ENCODE results near the gene DLAT.

Gene DLAT

DNA sequence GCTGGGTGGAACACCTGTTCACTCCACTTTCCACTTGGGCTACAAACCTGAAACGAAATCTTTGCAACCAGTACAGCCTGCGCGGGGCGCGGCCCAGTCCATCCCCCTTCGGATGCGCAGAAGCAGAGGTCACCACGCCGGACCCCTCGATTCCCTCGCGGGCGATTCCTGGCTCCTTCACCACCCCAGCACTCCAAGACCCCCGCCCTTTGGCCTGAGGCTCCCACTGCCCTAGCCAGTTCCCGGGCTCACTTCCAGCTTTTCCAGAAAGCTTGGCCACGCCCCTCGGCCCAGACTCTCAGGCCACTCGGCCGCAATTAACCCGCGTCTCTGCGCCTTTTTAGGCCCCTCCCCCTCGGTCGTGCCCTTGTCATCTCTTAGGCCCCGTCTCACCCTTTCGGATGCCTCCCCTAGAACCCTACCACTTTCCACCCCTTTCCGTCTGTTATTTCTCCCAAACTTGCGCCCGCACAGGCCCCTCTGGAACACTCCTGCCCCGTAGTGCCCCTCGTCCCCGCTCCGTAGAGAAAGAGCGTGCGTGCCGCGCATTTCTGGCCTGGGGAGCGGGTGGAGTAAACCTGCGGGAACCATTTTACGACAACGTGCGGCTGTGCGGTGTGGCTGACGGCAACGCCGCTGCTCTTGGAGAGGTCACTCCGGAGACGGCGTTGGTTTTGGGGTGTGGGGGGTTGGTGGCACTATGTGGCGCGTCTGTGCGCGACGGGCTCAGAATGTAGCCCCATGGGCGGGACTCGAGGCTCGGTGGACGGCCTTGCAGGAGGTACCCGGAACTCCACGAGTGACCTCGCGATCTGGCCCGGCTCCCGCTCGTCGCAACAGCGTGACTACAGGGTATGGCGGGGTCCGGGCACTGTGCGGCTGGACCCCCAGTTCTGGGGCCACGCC is at the start of gene DLAT (continued):
- TF ChIP-seq, protein P1, sequence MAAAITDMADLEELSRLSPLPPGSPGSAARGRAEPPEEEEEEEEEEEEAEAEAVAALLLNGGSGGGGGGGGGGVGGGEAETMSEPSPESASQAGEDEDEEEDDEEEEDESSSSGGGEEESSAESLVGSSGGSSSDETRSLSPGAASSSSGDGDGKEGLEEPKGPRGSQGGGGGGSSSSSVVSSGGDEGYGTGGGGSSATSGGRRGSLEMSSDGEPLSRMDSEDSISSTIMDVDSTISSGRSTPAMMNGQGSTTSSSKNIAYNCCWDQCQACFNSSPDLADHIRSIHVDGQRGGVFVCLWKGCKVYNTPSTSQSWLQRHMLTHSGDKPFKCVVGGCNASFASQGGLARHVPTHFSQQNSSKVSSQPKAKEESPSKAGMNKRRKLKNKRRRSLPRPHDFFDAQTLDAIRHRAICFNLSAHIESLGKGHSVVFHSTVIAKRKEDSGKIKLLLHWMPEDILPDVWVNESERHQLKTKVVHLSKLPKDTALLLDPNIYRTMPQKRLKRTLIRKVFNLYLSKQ (tag by site-specific recombination; IDR thresholded peaks at IDR 0.05; ENCODE audit: borderline replicate concordance), result no peak
- TF ChIP-seq SALL2 (tag by site-specific recombination; IDR thresholded peaks at IDR 0.05; ENCODE audit: borderline replicate concordance) (no peak), ZNF473 (tag by site-specific recombination; IDR thresholded peaks at IDR 0.05) (no peak), ZNF530 (tag by site-specific recombination; IDR thresholded peaks at IDR 0.05; ENCODE audit: low read depth) (no peak), SCRT1 (tag by site-specific recombination; IDR thresholded peaks at IDR 0.05; ENCODE audit: borderline replicate concordance) (peak; percentile 59; the same call in 1 of the 2 replicates), ZNF654 (tag by site-specific recombination; IDR thresholded peaks at IDR 0.05; ENCODE audit: low read depth) (no peak), ZNF350 (tag by site-specific recombination; IDR thresholded peaks at IDR 0.05) (no peak), BCL11B (tag by site-specific recombination; IDR thresholded peaks at IDR 0.05; ENCODE audit: low read depth) (no peak; the same call in 1 of the 2 replicates), ZNF155 (tag by site-specific recombination; IDR thresholded peaks at IDR 0.05) (no peak), PRDM1 (tag by site-specific recombination; IDR thresholded peaks at IDR 0.05) (peak; percentile 68), ZNF677 (tag by site-specific recombination; IDR thresholded peaks at IDR 0.05) (no peak), ZNF324 (tag by site-specific recombination; IDR thresholded peaks at IDR 0.05) (peak; percentile 87; the same call in 1 of the 2 replicates), ZNF585B (tag by site-specific recombination; IDR thresholded peaks at IDR 0.05) (no peak), ZNF274 (IDR thresholded peaks at IDR 0.05; ENCODE audit: low read length) (no peak), ZNF274 (tag by site-specific recombination; IDR thresholded peaks at IDR 0.05; ENCODE audit: borderline replicate concordance) (no peak), ZNF311 (tag by site-specific recombination; IDR thresholded peaks at IDR 0.05; ENCODE audit: borderline replicate concordance) (no peak), TCF7L2 (IDR thresholded peaks at IDR 0.05; ENCODE audit: borderline replicate concordance, low read depth, low read length) (no peak), ZFP69B (tag by site-specific recombination; IDR thresholded peaks at IDR 0.05) (peak; percentile 81), ZBTB8A (tag by site-specific recombination; IDR thresholded peaks at IDR 0.05) (peak; percentile 89), ZNF146 (tag by site-specific recombination; IDR thresholded peaks at IDR 0.05) (no peak), ZNF2 (tag by site-specific recombination; IDR thresholded peaks at IDR 0.05) (peak; percentile 93), OVOL3 (tag by site-specific recombination; IDR thresholded peaks at IDR 0.05) (no peak), ZBTB17 (tag by site-specific recombination; IDR thresholded peaks at IDR 0.05) (peak; percentile 85), ZEB2 (tag by site-specific recombination; IDR thresholded peaks at IDR 0.05) (peak; percentile 68; the same call in 1 of the 2 replicates)
- TF ChIP-seq, protein P2, sequence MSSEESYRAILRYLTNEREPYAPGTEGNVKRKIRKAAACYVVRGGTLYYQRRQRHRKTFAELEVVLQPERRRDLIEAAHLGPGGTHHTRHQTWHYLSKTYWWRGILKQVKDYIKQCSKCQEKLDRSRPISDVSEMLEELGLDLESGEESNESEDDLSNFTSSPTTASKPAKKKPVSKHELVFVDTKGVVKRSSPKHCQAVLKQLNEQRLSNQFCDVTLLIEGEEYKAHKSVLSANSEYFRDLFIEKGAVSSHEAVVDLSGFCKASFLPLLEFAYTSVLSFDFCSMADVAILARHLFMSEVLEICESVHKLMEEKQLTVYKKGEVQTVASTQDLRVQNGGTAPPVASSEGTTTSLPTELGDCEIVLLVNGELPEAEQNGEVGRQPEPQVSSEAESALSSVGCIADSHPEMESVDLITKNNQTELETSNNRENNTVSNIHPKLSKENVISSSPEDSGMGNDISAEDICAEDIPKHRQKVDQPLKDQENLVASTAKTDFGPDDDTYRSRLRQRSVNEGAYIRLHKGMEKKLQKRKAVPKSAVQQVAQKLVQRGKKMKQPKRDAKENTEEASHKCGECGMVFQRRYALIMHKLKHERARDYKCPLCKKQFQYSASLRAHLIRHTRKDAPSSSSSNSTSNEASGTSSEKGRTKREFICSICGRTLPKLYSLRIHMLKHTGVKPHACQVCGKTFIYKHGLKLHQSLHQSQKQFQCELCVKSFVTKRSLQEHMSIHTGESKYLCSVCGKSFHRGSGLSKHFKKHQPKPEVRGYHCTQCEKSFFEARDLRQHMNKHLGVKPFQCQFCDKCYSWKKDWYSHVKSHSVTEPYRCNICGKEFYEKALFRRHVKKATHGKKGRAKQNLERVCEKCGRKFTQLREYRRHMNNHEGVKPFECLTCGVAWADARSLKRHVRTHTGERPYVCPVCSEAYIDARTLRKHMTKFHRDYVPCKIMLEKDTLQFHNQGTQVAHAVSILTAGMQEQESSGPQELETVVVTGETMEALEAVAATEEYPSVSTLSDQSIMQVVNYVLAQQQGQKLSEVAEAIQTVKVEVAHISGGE (tag by site-specific recombination; conservative IDR thresholded peaks at IDR 0.05; ENCODE audit: low read depth), result peak; percentile 89
- TF ChIP-seq, protein P3, sequence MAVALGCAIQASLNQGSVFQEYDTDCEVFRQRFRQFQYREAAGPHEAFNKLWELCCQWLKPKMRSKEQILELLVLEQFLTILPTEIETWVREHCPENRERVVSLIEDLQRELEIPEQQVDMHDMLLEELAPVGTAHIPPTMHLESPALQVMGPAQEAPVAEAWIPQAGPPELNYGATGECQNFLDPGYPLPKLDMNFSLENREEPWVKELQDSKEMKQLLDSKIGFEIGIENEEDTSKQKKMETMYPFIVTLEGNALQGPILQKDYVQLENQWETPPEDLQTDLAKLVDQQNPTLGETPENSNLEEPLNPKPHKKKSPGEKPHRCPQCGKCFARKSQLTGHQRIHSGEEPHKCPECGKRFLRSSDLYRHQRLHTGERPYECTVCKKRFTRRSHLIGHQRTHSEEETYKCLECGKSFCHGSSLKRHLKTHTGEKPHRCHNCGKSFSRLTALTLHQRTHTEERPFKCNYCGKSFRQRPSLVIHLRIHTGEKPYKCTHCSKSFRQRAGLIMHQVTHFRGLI (tag by site-specific recombination; IDR thresholded peaks at IDR 0.05), result no peak
- TF ChIP-seq, protein P4, sequence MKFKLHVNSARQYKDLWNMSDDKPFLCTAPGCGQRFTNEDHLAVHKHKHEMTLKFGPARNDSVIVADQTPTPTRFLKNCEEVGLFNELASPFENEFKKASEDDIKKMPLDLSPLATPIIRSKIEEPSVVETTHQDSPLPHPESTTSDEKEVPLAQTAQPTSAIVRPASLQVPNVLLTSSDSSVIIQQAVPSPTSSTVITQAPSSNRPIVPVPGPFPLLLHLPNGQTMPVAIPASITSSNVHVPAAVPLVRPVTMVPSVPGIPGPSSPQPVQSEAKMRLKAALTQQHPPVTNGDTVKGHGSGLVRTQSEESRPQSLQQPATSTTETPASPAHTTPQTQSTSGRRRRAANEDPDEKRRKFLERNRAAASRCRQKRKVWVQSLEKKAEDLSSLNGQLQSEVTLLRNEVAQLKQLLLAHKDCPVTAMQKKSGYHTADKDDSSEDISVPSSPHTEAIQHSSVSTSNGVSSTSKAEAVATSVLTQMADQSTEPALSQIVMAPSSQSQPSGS (tag by site-specific recombination; IDR thresholded peaks at IDR 0.05; ENCODE audit: low read depth), result 0 out of 2 replicates have a peak, but pooled peaks have one; percentile 3
- TF ChIP-seq, protein P5, sequence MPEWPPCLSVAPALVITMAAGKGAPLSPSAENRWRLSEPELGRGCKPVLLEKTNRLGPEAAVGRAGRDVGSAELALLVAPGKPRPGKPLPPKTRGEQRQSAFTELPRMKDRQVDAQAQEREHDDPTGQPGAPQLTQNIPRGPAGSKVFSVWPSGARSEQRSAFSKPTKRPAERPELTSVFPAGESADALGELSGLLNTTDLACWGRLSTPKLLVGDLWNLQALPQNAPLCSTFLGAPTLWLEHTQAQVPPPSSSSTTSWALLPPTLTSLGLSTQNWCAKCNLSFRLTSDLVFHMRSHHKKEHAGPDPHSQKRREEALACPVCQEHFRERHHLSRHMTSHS (tag by site-specific recombination; IDR thresholded peaks at IDR 0.05), result no peak
- TF ChIP-seq, protein P6, sequence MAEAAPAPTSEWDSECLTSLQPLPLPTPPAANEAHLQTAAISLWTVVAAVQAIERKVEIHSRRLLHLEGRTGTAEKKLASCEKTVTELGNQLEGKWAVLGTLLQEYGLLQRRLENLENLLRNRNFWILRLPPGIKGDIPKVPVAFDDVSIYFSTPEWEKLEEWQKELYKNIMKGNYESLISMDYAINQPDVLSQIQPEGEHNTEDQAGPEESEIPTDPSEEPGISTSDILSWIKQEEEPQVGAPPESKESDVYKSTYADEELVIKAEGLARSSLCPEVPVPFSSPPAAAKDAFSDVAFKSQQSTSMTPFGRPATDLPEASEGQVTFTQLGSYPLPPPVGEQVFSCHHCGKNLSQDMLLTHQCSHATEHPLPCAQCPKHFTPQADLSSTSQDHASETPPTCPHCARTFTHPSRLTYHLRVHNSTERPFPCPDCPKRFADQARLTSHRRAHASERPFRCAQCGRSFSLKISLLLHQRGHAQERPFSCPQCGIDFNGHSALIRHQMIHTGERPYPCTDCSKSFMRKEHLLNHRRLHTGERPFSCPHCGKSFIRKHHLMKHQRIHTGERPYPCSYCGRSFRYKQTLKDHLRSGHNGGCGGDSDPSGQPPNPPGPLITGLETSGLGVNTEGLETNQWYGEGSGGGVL (tag by site-specific recombination; IDR thresholded peaks at IDR 0.05), result peak; percentile 84

Measured in HEK293 (cell line).